ENCODE results near the gene ARPC1B. TPM values are rescaled to one million over a fixed set of nuclear protein-coding genes. Genes with fewer than 3 reads are reported as not detected.
"Not testable (repeated sequence)": the region's sequence is repeated elsewhere in the genome, so short reads cannot be mapped to it uniquely, and the experiment has no call there.

Gene ARPC1B
- total RNA-seq, 1 donor = 186 TPM

- TF ChIP-seq, protein P1, sequence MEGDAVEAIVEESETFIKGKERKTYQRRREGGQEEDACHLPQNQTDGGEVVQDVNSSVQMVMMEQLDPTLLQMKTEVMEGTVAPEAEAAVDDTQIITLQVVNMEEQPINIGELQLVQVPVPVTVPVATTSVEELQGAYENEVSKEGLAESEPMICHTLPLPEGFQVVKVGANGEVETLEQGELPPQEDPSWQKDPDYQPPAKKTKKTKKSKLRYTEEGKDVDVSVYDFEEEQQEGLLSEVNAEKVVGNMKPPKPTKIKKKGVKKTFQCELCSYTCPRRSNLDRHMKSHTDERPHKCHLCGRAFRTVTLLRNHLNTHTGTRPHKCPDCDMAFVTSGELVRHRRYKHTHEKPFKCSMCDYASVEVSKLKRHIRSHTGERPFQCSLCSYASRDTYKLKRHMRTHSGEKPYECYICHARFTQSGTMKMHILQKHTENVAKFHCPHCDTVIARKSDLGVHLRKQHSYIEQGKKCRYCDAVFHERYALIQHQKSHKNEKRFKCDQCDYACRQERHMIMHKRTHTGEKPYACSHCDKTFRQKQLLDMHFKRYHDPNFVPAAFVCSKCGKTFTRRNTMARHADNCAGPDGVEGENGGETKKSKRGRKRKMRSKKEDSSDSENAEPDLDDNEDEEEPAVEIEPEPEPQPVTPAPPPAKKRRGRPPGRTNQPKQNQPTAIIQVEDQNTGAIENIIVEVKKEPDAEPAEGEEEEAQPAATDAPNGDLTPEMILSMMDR (IDR thresholded peaks at IDR 0.05; ENCODE audit: insufficient read depth, low read depth, low read length) = no peak
- DNase-seq (ENCODE audit: low read depth) = no peak
- H3K4me3 ChIP-seq (ENCODE audit: low read depth, low read length) = no peak overlapping the region
These were observed 47.7 kb downstream of the ARPC1B start for GRCh38 chr7:99422186-99422585.

DNA sequence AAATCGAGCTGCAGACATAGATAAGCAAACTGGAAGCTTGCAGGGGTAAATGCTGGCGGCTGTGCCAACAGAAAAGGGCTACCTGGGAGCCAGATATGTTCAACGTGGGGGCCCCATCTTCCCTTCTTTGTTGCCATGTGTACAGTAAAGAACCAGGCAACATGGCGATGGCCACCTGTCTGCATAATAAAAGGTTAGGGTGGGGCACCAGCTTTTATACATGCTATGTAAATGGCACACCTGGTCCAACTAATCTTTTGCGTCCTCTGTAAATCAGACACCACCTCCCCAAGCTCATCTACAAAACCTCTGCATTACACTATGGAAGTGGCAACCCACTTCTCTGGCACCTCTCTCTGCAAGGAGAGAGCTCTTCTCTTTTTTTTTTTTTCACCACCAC, 48.1 kb downstream of the ARPC1B start:
- no peak for DNase-seq (ENCODE audit: low read depth)
- TF ChIP-seq, protein P1 (IDR thresholded peaks at IDR 0.05; ENCODE audit: insufficient read depth, low read depth, low read length) = no peak
- no peak overlapping the region for H3K4me3 ChIP-seq (ENCODE audit: low read depth, low read length)

GRCh38 chr7:99424932-99425730, 50.6 kb downstream of the ARPC1B start:
- TF ChIP-seq, protein P1 (IDR thresholded peaks at IDR 0.05; ENCODE audit: insufficient read depth, low read depth, low read length) = no peak
- DNase-seq (ENCODE audit: low read depth) = no peak
- no peak overlapping the region for H3K4me3 ChIP-seq (ENCODE audit: low read depth, low read length)

GRCh38 chr7:99428972-99429566, 54.5 kb downstream of the ARPC1B start:
- H3K4me3 ChIP-seq (ENCODE audit: low read depth, low read length) = no peak overlapping the region
- TF ChIP-seq, protein P1 (IDR thresholded peaks at IDR 0.05; ENCODE audit: insufficient read depth, low read depth, low read length) = no peak
- DNase-seq (ENCODE audit: low read depth) = no peak

DNA sequence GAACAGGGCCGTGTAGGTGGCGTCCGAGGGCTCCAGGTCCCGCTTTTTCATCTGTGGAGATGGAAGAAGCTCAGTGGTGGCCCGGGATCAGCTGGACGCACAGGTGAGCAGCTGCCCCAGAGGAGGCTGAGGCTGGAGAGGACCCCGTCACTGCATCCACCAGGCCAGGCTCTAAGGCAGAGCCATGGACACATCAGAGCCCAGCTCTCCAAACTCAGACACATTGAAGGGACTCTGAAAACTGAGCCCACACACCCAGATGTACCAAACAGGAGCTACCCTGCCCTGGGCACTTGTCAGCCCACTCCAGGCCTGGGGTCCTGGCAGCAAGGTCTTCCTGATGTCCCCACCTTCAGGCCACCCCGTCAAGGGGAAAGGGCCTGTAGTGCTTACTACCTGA, 55.2 kb downstream of the ARPC1B start:
- TF ChIP-seq, protein P1 (IDR thresholded peaks at IDR 0.05; ENCODE audit: insufficient read depth, low read depth, low read length) = no peak
- no peak for DNase-seq (ENCODE audit: low read depth)
- H3K4me3 ChIP-seq (ENCODE audit: low read depth, low read length) = no peak overlapping the region

DNA sequence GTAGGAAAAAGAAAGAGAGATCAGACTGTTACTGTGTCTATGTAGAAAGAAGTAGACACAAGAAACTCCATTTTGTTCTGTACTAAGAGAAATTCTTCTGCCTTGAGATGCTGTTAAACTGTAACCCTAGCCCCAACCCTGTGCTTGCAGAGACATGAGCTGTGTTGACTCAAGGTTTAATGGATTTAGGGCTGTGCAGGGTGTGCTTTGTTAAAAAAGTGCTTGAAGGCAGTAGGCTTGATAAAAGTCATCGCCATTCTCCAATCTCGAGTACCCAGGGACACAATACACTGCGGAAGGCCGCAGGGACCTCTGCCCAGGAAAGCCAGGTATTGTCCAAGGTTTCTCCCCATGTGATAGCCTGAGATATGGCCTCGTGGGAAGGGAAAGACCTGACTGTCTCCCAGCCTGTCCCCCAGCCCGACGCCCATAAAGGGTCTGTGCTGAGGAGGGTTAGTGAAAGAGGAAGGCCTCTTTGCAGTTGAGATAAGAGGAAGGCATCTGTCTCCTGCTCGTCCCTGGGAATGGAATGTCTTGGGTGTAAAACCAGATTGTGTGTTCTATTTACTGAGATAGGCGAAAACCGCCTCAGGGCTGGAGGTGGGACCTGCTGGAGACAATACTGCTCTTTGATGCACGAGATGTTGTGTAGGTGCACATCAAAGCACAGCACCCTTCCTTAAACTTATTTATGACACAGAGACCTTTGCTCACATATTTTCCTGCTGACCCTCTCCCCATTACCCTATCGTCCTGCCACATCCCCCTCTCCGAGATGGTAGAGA, 57.4 kb downstream of the ARPC1B start:
- DNase-seq (ENCODE audit: low read depth) = not testable (repeated sequence)

GRCh38 chr7:99433158-99433557, 58.6 kb downstream of the ARPC1B start:
- no peak for DNase-seq (ENCODE audit: low read depth)
- H3K4me3 ChIP-seq (ENCODE audit: low read depth, low read length) = no peak overlapping the region
- TF ChIP-seq, protein P1 (IDR thresholded peaks at IDR 0.05; ENCODE audit: insufficient read depth, low read depth, low read length) = no peak

More for the DNA sequence above, 57.4 kb downstream of the ARPC1B start:
- H3K4me3 ChIP-seq (ENCODE audit: low read depth, low read length) = not testable (repeated sequence)
